GM12875 (cell line): ENCODE data around the gene MIPEP.
A peak's percentile ranks its signal among the peaks of the same experiment; 100 is the strongest.

Experiments used
- H3K4me3 ChIP-seq: one replicate; pipeline ENCODE4 v1.5.1; 2011; ENCODE audit warnings: low read depth, low read length, control low read depth
- TF ChIP-seq, protein P1 (sequence below): IDR thresholded peaks from 2 replicates; pipeline ENCODE4 v1.5.1; 2011; ENCODE audit warnings: low read depth, mild to moderate bottlenecking, control low read depth, inconsistent platforms, low read length, moderate library complexity, borderline replicate concordance; ENCODE audit not compliant: insufficient read depth

Gene MIPEP

DNA sequence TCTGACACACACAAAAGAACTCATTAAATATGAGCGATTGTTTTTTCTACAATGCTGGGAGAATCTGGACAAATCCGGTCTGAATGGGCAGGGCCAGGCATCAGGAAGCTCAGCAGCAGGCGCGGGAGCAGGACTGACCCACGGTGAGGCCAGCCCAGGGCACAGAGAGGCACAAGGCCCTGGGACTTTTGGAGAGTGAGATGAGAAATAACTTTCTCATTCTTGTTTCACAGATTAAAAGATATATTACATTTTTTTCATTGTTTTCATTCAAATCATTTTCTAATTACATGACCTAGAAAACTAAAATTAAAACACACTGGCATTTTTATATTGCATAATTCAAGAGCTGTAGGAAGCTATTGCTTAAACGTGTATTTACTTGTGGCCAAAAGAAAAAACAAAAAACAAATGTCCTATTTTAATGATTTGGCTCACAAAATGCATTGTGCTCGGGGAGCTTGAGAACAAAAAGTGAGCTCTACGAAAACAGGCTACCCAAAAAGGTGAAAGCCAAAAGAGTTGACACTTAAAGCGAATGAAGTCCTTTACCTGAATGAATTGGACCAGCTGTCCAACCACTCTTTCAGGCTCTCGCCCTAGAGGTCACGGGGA, 185.8 kb downstream of the MIPEP start:
- TF ChIP-seq, protein P1, sequence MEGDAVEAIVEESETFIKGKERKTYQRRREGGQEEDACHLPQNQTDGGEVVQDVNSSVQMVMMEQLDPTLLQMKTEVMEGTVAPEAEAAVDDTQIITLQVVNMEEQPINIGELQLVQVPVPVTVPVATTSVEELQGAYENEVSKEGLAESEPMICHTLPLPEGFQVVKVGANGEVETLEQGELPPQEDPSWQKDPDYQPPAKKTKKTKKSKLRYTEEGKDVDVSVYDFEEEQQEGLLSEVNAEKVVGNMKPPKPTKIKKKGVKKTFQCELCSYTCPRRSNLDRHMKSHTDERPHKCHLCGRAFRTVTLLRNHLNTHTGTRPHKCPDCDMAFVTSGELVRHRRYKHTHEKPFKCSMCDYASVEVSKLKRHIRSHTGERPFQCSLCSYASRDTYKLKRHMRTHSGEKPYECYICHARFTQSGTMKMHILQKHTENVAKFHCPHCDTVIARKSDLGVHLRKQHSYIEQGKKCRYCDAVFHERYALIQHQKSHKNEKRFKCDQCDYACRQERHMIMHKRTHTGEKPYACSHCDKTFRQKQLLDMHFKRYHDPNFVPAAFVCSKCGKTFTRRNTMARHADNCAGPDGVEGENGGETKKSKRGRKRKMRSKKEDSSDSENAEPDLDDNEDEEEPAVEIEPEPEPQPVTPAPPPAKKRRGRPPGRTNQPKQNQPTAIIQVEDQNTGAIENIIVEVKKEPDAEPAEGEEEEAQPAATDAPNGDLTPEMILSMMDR = no peak
- no peak overlapping the region for H3K4me3 ChIP-seq

DNA sequence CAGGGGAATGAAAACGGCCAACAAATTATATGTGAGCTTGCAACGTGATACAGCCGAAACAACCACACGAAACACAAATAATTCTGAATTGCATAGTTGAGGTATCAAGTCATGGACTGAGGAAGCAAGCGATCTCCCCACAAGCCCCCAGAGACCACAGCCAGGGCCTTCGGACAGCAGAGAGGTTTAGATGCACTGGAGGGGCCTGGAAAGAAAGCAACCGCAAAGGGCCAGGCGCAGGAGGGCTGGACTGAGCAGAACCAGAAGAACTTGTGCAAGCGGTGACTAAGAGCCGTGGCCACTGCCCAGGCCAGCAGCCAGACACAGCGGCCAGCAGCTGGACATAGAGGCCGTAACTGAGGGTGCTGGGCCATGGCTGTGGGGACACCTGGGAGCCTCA, 187.6 kb downstream of the MIPEP start:
- TF ChIP-seq, protein P1 = no peak
- H3K4me3 ChIP-seq = no peak overlapping the region

DNA sequence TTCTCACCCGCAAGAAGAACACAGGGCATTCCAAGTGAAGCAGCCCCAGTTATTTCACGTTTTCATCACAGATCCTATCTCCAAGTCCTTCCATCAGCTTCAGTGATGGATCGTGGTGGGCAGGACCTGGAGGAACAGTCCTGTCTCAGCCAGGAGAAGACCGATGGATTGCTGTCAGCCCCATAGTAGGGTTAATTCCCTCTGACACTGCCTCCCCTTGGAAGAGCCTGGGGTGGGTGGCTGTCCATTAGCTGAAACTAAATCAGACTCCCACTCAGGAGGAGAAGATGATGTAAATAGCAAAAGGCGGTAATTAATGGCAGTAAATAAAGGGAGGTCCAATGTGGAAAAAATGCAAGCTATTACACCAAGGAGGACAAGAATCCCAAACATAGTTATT, 188.0 kb downstream of the MIPEP start:
- TF ChIP-seq, protein P1 = no peak
- H3K4me3 ChIP-seq = no peak overlapping the region

DNA sequence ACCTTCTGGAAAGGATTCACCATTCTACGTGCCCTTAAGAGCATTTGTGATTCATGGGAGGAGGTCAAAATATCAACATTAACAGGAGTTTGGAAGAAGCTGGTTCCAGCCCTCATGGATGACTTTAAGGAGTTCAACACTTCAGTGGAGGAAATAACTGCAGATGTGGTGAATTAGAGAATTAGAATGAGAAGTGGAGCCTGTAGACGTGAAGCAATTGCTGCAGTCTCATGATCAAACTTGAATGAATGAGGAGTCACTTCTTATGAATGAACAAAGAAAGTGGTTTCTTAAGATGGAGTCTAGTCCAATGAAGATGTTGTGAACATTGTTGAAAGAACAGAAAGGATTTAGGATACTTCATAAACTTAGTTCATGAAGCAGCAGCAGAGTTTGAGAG, 189.9 kb downstream of the MIPEP start:
- TF ChIP-seq, protein P1 = no peak
- H3K4me3 ChIP-seq = no peak overlapping the region

DNA sequence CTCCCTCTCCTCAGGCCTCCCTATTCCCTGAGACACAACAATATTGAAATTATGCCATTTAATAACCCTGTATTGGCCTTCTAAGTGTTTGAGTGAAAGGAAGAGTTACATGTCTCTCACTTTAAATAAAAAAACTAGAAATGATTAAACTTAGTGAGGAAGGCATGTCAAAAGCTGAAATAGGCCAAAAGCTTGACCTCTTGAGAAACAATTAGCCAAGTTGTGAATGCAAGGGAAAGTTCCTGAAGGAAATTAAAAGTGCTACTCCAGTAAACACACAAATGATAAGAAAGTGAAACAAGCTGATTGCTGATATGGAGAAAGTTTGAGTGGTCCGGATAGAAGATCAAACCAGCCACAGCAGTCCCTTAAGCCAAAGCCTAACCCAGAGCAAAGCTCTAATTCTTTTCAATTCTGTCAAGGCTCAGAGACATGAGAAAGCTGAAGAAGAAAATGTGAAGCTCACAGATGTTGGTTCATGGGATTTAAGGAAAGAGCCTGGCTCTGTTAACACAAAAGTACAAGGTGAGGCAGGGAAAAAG, 191.4 kb downstream of the MIPEP start:
- no peak overlapping the region for H3K4me3 ChIP-seq
- TF ChIP-seq, protein P1 = no peak

DNA sequence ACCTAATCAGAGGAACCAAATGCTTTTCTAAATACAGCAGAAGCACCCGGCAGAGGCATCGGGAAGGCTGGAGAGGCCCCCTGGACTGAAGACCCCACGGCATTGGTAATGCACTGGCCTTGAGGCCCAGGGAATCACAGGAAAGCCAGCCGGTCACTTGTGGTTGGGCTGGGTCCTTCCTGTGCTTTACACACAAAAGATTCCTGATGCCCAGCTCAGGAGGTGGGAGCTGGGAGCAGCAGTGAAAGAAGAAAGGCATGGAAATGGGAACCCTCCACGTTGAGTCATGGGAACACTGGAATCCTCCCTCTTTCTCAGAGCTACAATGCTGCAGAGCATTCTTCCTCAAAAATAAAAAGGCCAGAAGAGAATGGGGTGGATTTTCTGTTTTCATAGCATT, 192.6 kb downstream of the MIPEP start:
- TF ChIP-seq, protein P1 = no peak

DNA sequence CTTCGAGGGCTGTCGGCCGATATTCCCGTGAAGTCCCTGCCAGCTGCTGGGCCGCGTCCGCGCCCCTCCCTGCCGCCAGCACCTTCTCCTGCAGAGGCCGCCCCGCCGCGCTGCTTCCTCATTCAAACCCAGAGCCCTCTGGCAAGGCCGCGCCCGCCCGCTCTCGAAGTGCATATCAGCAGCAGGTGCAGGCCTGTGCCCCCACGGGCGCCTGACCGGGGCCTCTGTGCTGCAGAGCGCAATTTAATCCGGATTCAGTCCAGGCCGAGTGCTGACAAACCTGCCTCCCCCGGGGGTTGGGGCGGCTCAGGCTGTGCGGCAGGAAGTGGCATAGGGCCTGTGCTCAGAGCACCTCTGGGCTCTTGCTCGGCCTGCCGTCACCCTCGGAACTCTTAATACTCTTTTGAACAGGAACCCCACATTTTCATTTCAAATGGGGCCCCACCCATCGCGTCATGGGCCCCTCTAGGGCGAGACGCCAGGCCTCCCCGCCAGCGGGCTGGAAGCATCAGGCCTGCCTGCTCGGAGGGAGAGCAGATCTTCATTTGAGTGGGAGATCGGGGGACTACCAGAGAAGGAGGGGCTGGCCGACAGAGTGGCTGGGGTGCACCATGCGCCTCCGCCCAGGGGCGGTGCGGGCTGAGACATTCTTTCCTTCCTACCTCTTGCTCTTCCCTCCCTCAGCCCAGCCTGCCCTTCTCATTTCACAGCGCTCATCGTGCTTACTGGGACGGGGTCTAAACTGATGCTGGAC, 193.3 kb downstream of the MIPEP start:
- peak overlapping the region; percentile 32 for H3K4me3 ChIP-seq

More for the DNA sequence above, 192.6 kb downstream of the MIPEP start:
- H3K4me3 ChIP-seq = no peak overlapping the region

More for the DNA sequence above, 193.3 kb downstream of the MIPEP start:
- TF ChIP-seq, protein P1 = no peak
